GM19397 (cell line): ENCODE results near the gene EPB42.
"Not testable (repeated sequence)": the region's sequence is repeated elsewhere in the genome, so short reads cannot be mapped to it uniquely, and the experiment has no call there.

ENCODE experiments used
- ATAC-seq: cut with Tn5 transposase; IDR thresholded peaks from one replicate; pipeline ENCODE4 v1.9.1; 2021; ENCODE audit warnings: mild to moderate bottlenecking, moderate library complexity; ENCODE audit not compliant: unreplicated experiment

EPB42 gene

DNA sequence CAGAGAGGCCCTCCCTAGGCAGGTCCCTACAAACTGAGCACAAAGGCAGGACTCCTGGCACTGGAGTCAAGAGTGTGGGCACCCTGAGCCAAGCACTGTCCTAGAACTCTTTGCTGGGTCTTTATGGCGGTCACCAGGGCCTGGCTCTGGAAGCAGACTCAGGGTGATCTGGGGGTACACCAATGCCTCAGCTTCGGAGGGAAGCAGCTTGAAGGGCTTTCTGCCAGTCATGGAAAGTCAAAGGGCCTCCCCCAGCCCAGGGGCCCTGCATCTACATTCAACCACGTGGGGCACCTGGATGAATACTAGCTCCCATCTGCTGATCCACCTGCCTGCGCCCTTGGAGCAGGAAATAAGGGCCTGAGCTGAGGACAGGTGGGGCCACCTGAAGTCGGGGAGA lies 7.4 kb downstream of the EPB42 start:
- ATAC-seq = no peak

DNA sequence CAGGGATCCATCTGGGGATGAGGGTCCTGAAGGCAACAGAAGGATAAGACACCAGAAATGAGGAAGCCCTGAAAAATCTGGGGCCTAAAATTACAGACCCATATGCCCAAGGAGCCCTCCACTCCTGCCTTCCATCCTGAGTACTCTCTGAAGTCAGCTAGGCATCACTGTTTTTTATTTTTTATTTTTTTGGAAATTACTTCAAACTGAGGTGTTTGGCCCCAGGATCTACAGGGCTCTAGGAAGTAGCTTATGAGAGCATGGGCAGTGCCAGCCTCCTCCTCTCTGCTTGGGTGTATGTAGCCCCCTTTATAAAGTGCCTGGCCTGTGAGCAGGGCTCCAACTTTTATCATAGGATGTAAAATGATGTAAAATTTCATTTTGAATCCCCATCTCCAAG lies 7.9 kb downstream of the EPB42 start:
- ATAC-seq = no peak

DNA sequence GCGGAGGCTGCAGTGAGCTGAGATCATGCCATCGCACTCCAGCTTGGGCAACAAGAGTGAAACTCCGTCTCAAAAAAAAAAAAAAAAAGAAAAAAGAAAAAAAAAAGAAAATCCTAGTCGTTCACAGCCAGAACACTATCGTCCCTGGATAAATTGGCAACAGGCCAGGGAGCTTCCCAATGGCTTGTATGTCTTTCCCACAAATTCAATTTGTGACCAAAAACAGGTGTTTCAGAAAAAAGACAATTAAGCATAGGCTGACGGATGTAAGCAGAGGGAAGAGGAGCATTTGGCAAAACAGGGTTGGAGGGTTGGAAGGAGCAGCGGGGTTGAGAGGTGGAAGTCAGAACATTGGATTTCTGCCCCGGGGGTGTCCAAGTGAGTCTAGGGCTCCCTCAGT lies 8.5 kb downstream of the EPB42 start:
- no peak for ATAC-seq

DNA sequence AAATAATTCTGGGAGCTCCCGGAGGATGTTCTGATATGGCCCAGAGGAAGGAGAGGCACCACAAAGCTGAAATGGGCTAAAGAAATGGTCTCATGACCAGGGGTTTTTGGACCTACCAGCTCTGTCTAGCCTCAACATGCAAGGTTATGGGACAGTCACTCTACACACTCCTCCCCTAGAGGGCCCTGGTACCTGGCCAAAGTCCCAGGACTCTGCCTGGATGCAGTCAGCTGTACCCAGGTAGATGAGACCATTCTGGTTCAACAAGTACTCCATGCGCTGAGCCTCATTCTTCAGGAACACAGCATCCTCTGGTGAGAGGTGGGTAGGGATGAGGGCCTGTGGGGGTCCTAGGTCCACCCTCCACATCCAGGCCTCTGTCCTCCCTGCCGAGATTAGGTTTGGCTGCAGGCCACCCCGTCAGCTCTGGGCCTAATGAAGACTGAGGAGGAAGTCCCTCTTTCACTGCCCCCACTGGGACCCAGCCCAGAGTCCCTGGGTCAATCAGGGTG lies 9.5 kb downstream of the EPB42 start:
- ATAC-seq = no peak

DNA sequence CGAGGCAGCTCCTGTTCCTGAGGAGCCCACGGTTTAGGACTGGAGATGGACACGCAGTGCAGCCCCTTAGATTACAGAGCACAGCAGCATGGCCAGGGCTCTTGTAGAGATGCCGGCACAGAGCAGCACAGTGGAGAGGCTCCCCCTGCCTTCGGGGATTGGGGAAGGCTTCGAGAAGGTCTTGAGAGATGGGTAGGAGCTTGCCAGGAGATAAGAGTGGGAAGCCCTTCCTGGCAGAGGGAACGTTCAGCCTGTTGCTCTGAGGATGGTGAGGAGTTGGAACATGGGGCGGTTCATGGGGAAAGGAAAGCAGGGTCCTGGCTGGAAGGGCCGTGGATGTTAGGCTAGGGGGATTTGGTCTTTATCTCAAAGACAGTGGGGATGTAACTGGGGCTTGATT lies 10.0 kb downstream of the EPB42 start:
- ATAC-seq = no peak

DNA sequence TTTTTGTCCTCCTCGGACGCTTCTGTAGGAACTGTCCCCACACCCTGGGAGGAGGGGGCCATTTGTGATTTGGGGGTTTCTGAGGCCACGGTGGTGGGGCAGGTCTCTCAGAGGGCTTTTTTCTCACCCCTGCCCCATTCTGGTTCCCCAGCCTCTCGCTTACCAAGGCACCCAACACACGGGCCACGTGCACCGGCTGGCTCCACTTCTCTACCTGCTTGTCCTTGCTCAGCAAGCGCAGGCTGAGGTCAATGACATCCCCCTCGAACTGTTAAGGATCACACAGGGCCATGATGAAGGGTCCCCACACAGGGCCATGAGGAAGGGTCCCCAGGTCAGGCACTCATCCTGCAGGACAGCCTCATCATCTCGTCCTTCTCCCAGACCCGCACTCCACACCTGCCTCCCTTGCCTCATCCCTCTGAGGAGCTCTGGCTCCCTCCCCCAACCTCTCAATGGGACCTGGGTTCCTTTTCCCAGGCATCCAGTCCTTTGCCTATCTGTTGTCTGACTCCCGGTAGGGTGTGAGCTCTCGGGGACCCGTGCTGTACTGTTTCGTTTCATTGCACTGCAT lies 10.6 kb downstream of the EPB42 start:
- no peak for ATAC-seq

DNA sequence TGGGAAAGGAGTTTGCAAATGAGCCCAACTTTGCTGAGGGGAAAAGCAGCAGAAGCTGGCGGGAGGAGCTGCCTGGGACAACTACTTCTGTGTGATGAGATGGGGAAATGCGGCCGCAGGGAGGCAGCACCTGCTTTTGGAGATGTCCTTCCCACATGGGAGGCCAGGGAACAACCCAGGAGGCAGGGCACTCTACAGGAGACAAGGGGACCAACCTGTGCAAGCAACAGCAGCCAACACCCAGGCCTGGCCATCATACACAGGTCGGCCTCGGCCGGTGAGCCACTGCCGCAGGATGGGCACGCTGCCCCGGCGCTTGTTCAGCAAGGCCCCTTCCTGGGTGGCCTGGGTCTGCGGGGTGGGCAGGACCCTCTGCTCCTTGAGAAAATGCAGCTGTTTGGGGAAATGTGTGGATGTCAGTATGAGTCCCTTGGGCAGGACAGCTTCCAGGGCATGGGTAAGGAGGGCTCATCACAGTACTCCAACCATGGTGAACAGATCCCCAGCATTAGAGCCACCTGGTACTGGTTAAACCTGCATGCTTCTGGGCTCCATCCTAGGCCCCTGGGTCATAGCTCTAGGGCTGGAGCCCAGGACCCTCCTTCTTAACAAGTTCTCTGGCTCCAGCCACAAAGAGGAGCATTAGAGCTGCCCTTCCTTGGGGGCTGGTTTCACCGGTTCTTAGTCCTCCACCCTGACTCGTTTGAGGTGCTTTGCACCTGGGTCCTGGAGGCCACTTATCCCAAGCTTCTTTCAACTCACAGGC lies 11.6 kb downstream of the EPB42 start:
- no peak for ATAC-seq

DNA sequence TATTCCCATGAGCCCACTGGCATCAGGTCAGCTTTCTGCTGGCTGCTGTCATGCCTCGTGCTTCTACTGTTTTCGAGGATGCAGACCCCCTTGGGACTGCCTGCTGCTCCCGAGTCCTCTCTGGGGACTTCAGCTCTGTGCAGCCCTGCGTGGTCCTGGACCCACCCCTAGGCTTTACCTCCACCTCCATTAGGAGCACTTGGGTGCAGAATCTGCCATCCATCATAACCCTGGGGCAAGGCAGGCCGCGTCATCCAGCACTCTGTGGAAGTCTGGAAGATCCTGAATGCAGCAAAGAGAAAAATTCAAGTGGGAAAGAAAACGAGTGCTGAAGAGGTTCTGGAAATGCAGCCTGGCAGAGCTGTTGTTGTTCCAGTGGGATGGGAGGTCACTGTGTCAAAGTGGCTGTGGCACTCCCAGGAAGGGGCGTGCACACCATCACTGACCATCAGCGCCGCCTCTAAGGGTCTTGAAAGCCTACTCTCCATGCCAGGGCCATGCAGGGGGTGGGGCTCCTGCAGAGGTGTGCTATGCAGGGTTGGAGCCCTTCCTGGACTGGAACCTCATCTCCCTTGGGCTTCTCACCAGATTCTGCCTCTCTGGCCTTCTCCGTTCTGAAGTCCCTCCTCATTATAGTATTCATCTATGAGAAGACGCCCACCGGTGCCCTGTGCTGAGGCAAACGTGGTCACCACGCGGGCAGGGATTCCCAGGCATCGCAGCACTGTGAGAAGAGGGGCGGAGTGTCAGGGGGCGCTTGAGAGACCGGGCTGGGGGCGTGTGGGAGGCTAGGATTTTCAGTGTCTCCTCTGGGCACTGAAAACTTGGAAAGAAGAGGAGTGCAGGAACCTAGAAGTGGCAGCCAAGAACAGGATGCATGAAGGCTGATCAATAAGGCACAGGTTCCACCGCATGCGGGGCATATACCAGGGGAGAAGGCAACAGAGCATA lies 12.5 kb downstream of the EPB42 start:
- ATAC-seq = no peak

DNA sequence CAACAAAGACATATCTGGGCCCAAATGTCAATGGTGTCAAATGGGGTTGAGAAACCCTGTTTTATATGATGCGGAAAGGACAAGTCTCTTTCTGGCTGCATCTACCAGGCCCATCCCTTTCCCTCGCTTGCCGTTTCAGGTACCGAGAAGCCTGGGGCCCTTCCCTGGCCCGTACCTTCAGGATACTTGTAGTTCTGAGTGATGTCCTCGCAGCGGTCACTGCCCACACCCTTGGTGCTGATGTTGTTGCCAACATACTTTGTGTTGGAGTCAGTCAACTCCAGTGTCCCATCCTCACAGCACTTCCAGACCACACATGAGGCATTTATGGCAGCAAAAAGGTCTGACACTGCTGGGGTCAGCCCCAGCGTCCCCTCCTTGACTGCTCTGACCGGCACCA lies 13.8 kb downstream of the EPB42 start:
- no peak for ATAC-seq

DNA sequence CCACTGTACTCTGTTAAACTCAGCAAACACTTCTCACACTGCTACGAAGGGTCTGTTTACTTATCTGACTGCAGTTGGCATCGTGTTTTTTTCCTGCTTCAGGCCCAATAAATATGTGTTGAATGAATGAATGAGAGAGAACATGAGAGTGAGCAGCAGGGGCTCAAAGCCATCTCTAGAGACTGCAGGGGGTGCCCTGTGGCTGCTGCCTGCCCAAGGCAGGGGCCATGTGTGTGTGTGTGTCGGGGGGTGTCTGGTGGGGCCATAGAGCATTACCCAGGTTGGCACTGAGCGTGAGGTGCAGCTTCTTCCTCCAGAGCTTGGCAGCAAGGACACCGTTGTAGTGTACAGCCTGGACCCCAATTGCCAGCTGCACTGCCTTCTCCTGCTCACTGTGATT lies 14.8 kb downstream of the EPB42 start:
- no peak for ATAC-seq

DNA sequence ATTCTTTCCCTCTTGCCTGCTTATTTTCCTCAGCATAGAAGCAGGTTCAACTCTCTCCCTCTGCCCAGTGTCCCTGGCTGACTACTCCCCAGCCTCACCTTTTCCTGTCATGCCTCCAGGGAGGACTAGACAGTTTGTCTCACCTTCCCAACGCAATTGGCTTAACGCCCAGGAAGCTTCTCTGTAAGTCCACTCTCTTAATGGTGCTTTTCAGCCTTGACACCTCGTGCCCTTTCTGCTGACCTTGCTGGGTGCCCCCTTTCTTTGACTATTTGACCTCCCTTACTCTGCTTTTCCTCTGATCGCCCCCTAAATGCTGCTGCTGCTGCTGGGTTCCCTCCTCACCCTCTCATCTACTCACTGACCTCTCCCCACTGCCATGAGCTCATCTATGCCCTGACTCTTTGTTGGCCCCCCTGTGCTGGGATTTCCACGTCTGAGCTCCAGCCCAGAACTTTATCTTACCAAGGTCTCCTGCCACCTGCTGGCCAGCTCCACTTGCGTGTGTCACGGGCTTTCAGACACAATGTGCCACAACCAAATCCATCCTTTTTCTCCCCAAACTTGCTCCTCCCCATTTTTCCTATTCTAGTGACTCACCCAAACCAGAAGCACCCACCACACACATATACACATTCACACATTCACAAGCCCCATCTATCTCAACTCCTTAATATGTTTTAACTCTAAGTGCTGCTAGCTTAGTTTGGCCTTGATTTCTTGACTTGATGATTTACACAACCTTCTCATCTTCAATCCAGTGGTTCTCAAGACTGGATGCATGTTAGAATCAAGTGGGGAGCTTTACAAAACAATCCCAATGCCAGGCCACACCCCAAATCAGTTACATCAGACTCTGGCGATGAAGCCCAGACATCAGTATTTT lies 16.6 kb downstream of the EPB42 start:
- no peak for ATAC-seq

DNA sequence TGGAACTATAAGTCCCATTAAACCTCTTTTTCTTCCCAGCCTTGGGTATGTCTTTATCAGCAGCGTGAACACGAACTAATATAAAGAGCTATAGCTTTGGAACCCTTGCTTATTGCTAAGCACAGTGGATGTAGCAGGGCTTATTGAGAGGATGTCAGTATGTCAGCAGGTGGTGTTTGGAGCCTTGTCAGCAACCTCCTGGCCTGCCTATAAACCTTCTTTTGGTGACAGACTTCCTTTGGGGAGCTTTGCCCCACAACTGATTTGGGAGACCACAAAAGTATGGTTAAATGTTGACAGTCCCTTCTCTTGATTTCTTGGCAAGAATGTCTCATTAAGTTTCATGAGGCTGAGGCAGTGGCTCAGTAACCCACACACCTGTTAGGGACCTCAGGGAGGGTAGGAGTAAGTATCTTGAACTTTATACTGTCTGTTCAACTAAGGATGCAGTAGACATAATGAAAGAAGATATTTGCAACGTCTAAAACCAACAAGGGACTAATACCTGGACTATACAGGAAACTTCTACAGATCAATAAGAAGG lies 20.8 kb downstream of the EPB42 start:
- ATAC-seq = no peak

DNA sequence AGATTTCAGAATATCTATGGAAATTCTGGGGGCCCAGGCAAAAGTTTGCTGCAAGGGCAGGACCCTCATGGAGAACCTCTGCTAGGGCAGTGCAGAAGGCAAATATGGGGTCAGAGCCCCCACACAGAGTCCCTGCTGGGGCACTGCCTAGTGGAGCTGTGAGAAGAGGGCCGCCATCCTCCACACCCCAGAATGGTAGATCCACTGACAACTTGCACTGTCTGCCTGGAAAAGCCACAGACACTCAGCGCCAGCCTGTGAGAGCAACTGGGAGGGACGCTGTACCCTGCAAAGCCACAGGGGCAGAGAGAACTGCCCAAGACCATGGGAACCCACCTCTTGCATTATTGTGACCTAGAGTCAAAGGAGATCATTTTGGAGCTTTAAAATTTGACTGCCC lies 21.8 kb downstream of the EPB42 start:
- ATAC-seq = no peak

DNA sequence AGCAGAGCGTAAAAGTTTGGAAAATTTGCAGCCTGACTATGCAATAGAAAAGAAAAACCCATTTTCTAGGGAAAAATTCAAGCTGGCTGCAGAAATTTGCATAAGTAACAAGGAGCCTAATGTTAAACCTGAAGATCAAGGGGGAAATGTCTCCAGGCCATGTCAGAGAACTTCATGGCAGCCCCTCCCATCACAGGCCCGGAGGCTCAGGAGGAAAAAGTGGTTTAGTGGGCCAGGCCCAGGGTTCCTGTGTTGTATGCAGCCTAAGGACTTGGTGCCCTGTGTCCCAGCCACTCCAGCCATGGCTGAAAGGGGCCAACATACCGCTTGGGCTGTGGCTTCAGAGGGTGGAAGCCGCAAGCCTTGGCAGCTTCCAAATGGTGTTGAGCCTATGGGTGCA lies 22.3 kb downstream of the EPB42 start:
- ATAC-seq = not testable (repeated sequence)

DNA sequence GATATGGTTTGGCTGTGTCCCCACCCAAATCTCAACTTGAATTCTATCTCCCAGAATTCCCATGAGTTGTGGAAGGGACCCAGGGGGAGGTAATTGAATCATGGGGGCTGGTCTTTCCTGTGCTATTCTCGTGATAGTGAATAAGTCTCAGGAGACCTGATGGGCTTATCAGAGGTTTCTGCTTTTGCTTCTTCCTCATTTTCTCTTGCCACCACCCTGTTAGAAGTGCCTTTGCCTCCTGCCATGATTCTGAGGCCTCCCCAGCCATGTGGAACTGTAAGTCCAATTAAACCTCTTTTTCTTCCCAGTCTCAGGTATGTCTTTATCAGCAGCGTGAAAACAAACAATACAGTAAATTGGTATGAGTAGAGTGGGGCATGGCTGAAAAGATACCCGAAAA lies 23.0 kb downstream of the EPB42 start:
- not testable (repeated sequence) for ATAC-seq

DNA sequence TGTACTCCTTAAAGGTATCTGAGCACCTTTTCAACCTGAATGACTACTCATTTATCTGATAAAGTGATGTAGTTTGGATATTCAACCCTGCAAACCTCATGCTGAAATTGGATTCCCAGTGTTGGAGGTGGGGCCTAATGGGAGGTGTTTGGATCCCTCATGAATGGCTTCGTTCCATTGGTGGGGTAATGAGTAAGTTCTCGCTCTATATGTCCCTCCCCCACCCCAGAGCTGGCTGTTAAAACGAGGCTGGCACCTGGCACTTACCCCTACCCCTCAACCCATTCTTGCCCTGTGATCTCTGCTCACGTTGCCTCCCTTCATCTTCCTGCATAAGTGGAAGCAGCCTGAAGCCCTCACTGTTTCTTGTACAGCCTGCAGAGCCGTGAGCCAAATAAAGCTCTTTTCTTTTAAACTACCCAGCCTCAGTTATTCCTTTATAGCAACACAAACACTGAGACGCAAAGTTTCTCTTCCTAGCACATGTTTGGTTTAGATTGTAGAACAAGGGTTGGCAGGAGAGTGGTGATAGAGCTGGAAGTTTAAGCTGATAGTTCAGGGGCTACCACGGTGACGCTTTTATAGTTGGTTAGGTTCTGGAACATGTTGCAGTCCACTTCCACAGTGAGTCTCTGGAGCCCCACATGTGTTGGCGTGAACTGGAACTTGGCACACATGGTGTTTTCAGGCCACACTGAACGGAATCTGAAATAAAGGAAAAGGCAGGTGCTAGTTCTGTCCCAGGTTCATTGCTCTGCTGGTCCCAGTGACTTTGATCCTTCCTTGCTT lies 23.9 kb downstream of the EPB42 start:
- no peak for ATAC-seq

DNA sequence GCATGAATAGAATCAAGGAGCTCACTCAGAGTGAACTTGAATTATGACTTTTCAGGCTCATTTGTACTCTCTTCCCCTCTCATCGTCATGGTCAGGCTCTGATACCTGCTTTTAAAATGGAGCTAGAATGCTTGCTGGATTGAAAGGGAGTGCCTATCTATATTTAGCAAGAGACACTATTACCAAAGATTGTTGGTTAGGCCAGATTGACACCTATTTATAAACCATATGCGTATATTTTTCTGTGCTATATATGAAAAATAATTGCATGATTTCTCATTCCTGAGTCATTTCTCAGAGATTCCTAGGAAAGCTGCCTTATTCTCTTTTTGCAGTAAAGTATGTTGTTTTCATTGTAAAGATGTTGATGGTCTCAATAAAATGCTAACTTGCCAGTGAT lies 26.0 kb downstream of the EPB42 start:
- no peak for ATAC-seq

DNA sequence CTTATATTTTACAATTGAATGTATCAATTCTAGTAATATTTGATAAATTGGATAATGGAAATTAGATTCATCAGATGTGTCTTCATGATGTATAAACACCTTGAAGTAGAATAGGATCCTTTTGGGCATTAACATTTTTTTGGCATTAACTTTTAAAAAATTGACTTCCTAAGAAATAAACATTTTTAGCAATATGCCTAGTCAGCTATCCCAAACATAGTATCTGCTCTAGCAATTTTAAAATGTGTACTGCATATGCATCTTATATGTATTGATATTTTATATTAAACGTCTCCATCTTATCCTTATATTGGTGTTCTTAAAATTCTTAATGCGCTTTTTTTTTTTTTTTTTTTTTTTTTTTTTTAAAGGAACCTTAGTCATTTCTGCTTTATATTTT lies 27.1 kb downstream of the EPB42 start:
- no peak for ATAC-seq

DNA sequence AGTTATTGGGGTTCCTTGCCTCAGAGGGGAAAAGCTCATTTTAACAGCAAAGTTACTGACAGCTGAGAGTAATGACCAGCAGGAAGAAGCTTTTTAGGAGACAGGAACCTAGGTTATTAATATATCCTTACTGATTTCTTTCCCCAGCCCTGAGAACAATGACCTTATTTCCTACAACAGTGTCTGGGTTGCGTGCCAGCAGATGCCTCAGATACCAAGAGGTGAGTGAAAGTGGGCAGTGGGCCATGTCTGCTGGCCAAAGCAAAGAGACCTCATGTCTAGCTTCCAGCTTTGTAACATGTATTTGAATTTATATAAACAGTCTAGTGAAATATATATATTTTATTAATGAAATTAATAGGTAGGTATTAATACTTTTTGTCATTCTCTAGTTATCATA lies 30.6 kb downstream of the EPB42 start:
- no peak for ATAC-seq

DNA sequence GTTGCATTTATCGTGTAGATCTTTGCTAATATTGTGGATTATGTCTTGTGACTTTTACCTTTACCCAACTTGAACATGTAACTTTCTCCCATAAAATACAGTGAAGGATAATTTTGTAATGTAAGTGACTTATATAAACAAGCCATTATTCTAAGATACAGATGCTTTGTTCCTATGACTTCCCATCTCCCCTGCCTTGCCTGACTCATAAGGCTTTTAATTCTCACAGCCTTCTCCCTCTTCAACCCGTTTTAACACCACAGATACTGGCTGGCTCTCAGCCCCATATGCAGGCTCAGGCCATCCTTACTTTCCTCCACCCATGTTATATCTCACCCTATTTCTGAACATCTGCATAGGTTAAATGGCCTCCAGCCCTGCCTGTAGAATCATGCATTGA lies 31.5 kb downstream of the EPB42 start:
- ATAC-seq = no peak
